Epithelial cell of esophagus (primary cell): Measurements from ENCODE around the gene PLEKHA1.

Experiments used
- DNase-seq: peaks from one replicate; pipeline ENCODE4 v3.0.0; 2010; ENCODE audit warnings: low read depth
- H3K4me3 ChIP-seq: 2 replicates; pipeline ENCODE4 v1.5.1; 2011; ENCODE audit warnings: mild to moderate bottlenecking, low read length, control low read depth
- TF ChIP-seq, protein P1 (sequence below): IDR thresholded peaks from 2 replicates; pipeline ENCODE4 v1.5.1; 2011; ENCODE audit warnings: low read depth, mild to moderate bottlenecking, low read length, control low read depth, inconsistent platforms; ENCODE audit not compliant: insufficient read depth; ENCODE audit errors: missing control alignments

The PLEKHA1 gene

DNA sequence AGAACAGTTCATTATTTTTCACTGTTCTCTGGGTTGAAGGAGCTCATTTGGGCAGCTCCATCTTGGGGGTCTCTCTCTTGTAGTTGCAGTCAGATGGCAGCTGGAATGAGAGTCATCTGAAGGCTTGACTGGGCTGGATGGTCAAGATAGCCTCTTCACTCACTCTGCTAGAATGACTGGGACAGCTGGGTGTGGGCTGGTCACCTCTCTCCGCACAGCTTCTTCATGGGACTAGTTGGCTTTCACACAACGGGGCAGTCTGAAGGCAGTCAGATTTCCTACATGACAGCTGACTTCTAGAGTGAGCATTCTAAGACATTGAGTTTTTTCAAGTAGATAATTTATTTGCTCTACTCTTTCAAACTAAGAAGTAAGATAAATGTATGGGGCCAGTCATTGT, 13.1 kb downstream of the PLEKHA1 start:
- no peak for DNase-seq
- TF ChIP-seq, protein P1, sequence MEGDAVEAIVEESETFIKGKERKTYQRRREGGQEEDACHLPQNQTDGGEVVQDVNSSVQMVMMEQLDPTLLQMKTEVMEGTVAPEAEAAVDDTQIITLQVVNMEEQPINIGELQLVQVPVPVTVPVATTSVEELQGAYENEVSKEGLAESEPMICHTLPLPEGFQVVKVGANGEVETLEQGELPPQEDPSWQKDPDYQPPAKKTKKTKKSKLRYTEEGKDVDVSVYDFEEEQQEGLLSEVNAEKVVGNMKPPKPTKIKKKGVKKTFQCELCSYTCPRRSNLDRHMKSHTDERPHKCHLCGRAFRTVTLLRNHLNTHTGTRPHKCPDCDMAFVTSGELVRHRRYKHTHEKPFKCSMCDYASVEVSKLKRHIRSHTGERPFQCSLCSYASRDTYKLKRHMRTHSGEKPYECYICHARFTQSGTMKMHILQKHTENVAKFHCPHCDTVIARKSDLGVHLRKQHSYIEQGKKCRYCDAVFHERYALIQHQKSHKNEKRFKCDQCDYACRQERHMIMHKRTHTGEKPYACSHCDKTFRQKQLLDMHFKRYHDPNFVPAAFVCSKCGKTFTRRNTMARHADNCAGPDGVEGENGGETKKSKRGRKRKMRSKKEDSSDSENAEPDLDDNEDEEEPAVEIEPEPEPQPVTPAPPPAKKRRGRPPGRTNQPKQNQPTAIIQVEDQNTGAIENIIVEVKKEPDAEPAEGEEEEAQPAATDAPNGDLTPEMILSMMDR: no peak

DNA sequence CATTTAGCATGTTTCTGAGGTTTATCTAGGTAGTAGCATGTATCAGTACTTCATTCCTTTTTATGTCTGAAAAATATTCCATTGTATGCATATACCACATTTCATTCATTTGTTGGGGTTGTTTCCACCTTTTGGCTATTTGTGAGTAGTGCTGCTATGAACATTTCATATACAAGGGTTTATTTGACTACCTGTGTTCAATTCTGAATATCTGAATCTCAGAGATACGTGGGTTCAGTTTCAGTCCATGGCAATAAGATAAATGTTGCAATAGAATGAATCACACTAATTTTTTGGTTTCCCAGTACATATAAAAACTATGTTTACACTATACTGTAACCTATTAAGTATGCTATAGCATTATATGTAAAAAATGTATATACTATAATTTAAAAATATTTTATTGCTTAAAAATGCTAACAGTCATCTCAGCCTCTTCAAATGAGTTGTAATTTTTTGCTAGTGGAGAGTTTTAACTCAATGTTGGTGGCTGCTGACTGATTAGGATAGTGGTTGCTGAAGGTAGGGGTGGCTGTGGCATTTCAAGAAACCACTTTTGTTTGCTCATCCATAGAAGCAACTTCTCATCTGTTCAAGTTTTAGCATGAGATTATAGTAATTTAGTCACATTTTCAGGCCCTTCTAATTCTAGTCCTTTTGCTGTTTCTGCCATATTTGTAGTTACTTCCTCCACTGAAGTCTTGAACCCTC, 13.9 kb downstream of the PLEKHA1 start:
- peak; percentile 35 for DNase-seq
- H3K4me3 ChIP-seq: no peak overlapping the region
- TF ChIP-seq, protein P1: no peak

More for the DNA sequence above, 13.1 kb downstream of the PLEKHA1 start:
- H3K4me3 ChIP-seq: no peak overlapping the region

DNA sequence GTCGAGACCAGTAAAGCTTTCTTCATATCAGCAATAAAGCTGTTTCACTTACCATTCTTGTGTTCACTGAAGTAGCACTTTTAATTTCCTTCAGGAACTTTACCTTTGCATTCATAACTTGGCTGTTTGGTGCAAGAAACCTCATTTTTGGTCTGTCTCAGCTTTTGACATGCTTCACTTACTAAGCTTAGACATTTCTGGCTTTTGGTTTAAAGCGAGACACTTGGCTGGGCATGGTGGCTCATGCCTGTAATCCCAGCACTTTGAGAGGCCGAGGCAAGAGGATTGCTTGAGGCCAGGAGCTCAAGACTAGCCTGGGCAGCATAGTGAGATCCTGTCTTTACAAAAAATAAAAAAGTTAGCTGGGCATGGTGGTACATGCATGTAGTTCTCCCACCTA, 15.8 kb downstream of the PLEKHA1 start:
- DNase-seq: no peak
- TF ChIP-seq, protein P1: no peak
- H3K4me3 ChIP-seq: no peak overlapping the region

DNA sequence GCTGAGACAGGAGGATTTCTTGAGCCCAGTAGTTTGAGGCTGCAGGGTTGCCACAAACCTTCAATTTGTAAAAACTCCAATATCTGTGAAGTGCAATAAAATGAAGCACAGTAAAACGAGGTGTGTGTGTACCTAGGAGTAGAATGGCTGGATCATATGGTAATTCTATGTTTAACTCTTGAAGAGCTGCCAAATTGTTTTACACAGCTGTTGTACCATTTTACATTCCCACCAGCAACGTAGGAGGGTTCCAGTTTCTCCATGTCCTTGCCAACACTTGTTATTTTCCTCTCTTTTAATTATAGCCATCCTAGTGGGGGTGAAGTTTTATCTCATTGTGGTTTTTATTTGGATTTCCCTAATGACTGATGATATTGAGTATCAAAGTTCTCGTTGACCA, 16.2 kb downstream of the PLEKHA1 start:
- no peak for DNase-seq
- H3K4me3 ChIP-seq: no peak overlapping the region
- TF ChIP-seq, protein P1: no peak

DNA sequence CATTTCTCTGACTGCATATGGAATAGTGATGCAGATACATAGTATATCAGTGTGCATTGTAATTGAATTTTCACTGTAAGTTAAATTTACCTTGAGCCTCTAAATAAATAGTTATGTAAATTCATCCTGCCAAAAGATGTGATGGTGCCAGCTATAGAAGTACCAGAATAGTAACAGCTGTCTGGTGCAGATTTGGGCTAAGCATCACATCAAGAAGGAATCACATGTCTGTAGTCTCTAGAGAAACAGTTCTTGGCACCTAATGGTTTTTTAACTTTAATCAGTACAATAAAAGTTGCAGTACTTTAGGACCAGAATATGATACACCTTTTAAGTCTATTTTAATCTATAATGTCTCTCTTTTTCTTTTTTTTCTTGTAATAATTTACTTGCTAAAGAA, 17.4 kb downstream of the PLEKHA1 start:
- H3K4me3 ChIP-seq: no peak overlapping the region
- no peak for DNase-seq
- TF ChIP-seq, protein P1: no peak

DNA sequence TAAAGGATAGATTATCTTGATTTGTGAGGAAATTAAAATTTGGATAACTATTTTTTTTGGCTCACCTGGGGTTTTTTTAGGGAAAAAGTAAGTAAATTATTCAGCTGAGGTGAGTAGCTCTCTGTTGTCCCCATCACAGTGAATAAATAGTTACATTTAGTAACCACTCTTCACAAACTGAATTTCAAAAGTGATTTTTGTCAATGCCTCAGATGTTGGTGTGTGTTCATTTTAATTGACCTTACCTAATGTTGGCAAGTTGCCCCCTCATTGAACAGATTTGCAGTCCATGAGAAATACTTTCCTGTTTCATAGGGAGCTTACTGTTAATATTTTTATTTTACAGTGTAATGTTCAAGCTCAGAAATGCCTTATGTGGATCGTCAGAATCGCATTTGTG, 18.3 kb downstream of the PLEKHA1 start:
- no peak overlapping the region for H3K4me3 ChIP-seq
- DNase-seq: no peak

More for the DNA sequence above, 18.3 kb downstream of the PLEKHA1 start:
- TF ChIP-seq, protein P1: no peak
